Measurements from ENCODE around the gene SLC15A2. TPM values are rescaled to one million over a fixed set of nuclear protein-coding genes. Genes with fewer than 3 reads are reported as not detected.

SLC15A2 gene
- polyA plus RNA-seq, 3 donors = 0.37 to 5.4 (median 0.62) TPM

- Histone ChIP-seq H3K4me2 (replicated peaks; ENCODE audit: extremely low read depth, low read length, poor library complexity, severe bottlenecking) (no peak overlapping the region), H3K27ac (ENCODE audit: low read depth in 1 of 2, low read length in 2 of 2) (no peak overlapping the region), H2AFZ (ENCODE audit: insufficient read depth, low read depth, low read length, poor library complexity, severe bottlenecking) (no peak overlapping the region), H3K79me2 (ENCODE audit: insufficient read depth, low read length) (no peaks in the 10 kb centered on the region), H4K20me1 (ENCODE audit: insufficient read depth, low read length) (no peaks in the 10 kb centered on the region), H3K27me3 (ENCODE audit: control insufficient read depth in 2 of 2, insufficient read depth in 2 of 2, low read length in 2 of 2) (no peaks in the 10 kb centered on the region), H3K4me3 (replicated peaks in 1 of 3; ENCODE audit: low read depth in 2 of 3, low read length in 3 of 3) (no peak overlapping the region), H3K9me3 (replicated peaks in 1 of 2; ENCODE audit: control insufficient read depth in 1 of 2, insufficient read depth in 1 of 2, low read length in 2 of 2) (no peaks in the 10 kb centered on the region), H3K36me3 (replicated peaks in 1 of 2; ENCODE audit: control insufficient read depth in 1 of 2, insufficient read depth in 2 of 2, low read length in 2 of 2) (peaks cover 43 to 87% of the 10 kb centered on the region in 2 donors), H3K9ac (ENCODE audit: insufficient read depth, low read length, poor library complexity, severe bottlenecking) (no peak overlapping the region), H3K4me1 (ENCODE audit: control insufficient read depth in 1 of 2, insufficient read depth in 2 of 2, low read length in 2 of 2) (no peaks in the 10 kb centered on the region)
- TF ChIP-seq CTCF (IDR thresholded peaks at IDR 0.05) = no peak
- H3K9me3 Mint-ChIP-seq = peaks cover 0 to 3% (median 0%) of the 10 kb centered on the region in 7 donors
- H3K27ac Mint-ChIP-seq = no peak overlapping the region
- H3K27me3 Mint-ChIP-seq (ENCODE audit: low read depth in 3 of 3) = peaks cover 0 to 2% (median 0%) of the 10 kb centered on the region in 3 donors
- no peaks in the 10 kb centered on the region for H3K4me1 Mint-ChIP-seq
- no peak for DNase-seq
- no peak overlapping the region for H3K4me3 Mint-ChIP-seq
- intact Hi-C loops (cut with micrococcal nuclease) = no loop called here
- H3K36me3 Mint-ChIP-seq = peaks cover 45 to 47% of the 10 kb centered on the region in 2 donors
Measured at GRCh38 chr3:121943431-121943830, 49.2 kb downstream of the SLC15A2 start.

- H3K4me2 ChIP-seq (replicated peaks; ENCODE audit: extremely low read depth, low read length, poor library complexity, severe bottlenecking) = no peak overlapping the region
- H3K9ac ChIP-seq (ENCODE audit: insufficient read depth, low read length, poor library complexity, severe bottlenecking) = no peak overlapping the region
- no peak overlapping the region for H3K27ac Mint-ChIP-seq
- no peak for DNase-seq
- no CpG with 5 or more reads among the region's 1 CpG for whole genome bisulfite sequencing (ENCODE audit: insufficient coverage)
- H3K4me3 ChIP-seq (replicated peaks in 1 of 3; ENCODE audit: low read depth in 2 of 3, low read length in 3 of 3) = no peak overlapping the region
- H3K4me1 ChIP-seq (ENCODE audit: control insufficient read depth in 1 of 2, insufficient read depth in 2 of 2, low read length in 2 of 2) = no peaks in the 10 kb centered on the region
- peaks cover 10 to 22% (median 13%) of the 10 kb centered on the region in 7 donors for H3K9me3 Mint-ChIP-seq
- peaks cover 14 to 71% of the 10 kb centered on the region in 2 donors for H3K36me3 ChIP-seq (replicated peaks in 1 of 2; ENCODE audit: control insufficient read depth in 1 of 2, insufficient read depth in 2 of 2, low read length in 2 of 2)
- H3K4me3 Mint-ChIP-seq = no peak overlapping the region
- peaks cover 0 to 2% (median 0%) of the 10 kb centered on the region in 3 donors for H3K27me3 Mint-ChIP-seq (ENCODE audit: low read depth in 3 of 3)
- no peaks in the 10 kb centered on the region for H4K20me1 ChIP-seq (ENCODE audit: insufficient read depth, low read length)
- no peaks in the 10 kb centered on the region for H3K79me2 ChIP-seq (ENCODE audit: insufficient read depth, low read length)
- TF ChIP-seq CTCF (IDR thresholded peaks at IDR 0.05) = no peak
- no peaks in the 10 kb centered on the region for H3K4me1 Mint-ChIP-seq
- no peak overlapping the region for H2AFZ ChIP-seq (ENCODE audit: insufficient read depth, low read depth, low read length, poor library complexity, severe bottlenecking)
- peaks cover 6 to 20% of the 10 kb centered on the region in 2 donors for H3K9me3 ChIP-seq (replicated peaks in 1 of 2; ENCODE audit: control insufficient read depth in 1 of 2, insufficient read depth in 1 of 2, low read length in 2 of 2)
- intact Hi-C loops (cut with micrococcal nuclease) = no loop called here
- no peaks in the 10 kb centered on the region for H3K27me3 ChIP-seq (ENCODE audit: control insufficient read depth in 2 of 2, insufficient read depth in 2 of 2, low read length in 2 of 2)
- H3K36me3 Mint-ChIP-seq = peaks cover 20 to 37% of the 10 kb centered on the region in 2 donors
- no peak overlapping the region for H3K27ac ChIP-seq (ENCODE audit: low read depth in 1 of 2, low read length in 2 of 2)
Measured at GRCh38 chr3:121948641-121949040, 54.4 kb downstream of the SLC15A2 start.
